ENCODE results near the gene ZSCAN26.

The ZSCAN26 gene

DNA sequence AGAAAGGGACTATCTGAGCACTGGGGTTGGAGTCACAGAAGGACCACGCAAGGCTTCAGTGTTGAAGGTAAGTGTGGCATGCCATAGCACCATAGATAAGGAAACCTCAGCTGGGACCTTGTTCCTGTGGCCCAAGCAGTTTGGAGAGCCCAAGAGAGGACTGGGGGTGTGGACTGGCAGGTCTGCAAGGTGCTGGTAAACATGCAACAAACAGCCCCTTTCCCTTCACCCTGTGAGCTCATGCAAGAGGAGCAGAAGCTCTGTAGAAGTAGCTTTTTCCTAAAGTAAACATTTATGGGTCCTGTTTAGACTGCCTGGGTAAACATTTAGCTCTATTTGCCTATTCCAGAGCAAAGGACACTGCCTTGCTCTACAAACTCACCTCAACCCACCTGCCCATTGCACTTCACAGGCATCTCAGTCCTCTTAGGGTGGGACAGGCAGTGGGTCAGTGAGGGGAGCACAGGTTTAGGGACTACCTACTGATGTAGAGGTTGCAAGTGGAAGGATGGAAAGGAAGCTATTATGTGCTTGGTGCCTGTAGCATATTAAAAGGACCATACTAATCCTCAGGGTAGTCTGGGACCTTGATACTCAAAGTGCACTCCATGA is 57.0 kb downstream of the ZSCAN26 start:
- DNase-seq: no peak

DNA sequence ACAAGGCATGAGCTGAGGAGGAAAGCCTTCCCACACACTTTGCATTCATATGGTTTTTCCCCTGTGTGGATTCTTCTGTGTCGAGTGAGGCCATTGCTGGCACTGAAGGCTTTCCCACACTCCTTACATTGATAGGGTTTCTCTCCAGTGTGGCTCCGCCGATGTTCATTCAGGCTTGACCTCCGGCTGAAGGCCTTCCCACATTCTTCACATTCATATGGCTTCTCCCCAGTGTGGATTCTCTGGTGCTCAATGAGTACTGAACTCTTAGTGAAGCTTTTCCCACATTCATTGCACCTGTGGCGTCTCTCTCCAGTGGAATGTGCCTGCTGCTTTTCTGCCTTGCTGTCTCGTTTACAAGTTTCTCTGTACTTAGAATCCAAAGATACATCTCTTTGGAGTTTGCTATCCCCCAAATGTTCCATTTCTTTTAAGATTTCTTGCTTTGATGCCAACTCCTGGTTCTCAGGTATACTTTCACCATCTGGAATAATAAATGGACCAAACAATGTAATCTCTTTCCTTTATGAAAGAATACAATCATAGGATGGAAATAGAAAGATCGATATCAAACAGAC is 59.5 kb downstream of the ZSCAN26 start:
- no peak for DNase-seq

Measured in suppressor macrophage treated with lipopolysaccharide for 1 hour (primary cell).